Loucy (cell line): Measurements from ENCODE around the gene CACNA1A.
"Not testable (repeated sequence)": the region's sequence is repeated elsewhere in the genome, so short reads cannot be mapped to it uniquely, and the experiment has no call there.

ENCODE experiments used
- H2AFZ ChIP-seq: fragments of 200-600 bp; sonication (generic); 2 replicates; pipeline ENCODE4 v1.6.0; 2016; ENCODE audit warnings: antibody characterized with exemption, mild to moderate bottlenecking, low read length, moderate library complexity
- H3F3A ChIP-seq: fragments of 200-600 bp; 2 replicates; pipeline ENCODE4 v1.6.0; 2016; ENCODE audit warnings: antibody characterized with exemption, low read depth, mild to moderate bottlenecking
- H3K27me3 ChIP-seq: fragments of 200-600 bp; sonication (generic); 2 replicates; pipeline ENCODE4 v1.6.1; 2014; ENCODE audit warnings: low read length, mild to moderate bottlenecking; ENCODE audit not compliant: insufficient read depth, poor library complexity, severe bottlenecking
- H3K36me3 ChIP-seq: fragments of 200-600 bp; sonication (generic); 2 replicates; pipeline ENCODE4 v1.6.1; 2016; ENCODE audit warnings: low read length; ENCODE audit not compliant: insufficient read depth
- H3K4me1 ChIP-seq: fragments of 200-600 bp; sonication (generic); 2 replicates; pipeline ENCODE4 v1.5.1; 2014; ENCODE audit warnings: low read length, mild to moderate bottlenecking; ENCODE audit not compliant: insufficient read depth, poor library complexity, severe bottlenecking
- H3K4me2 ChIP-seq: fragments of 200-600 bp; sonication (generic); 2 replicates; pipeline ENCODE4 v1.6.0; 2014; ENCODE audit warnings: antibody characterized with exemption, low read length, low read depth, mild to moderate bottlenecking; ENCODE audit not compliant: poor library complexity, severe bottlenecking
- H3K4me3 ChIP-seq: fragments of 200-600 bp; sonication (generic); 2 replicates; pipeline ENCODE4 v1.5.1; 2014; ENCODE audit warnings: low read length, mild to moderate bottlenecking, mixed read lengths; ENCODE audit not compliant: poor library complexity, severe bottlenecking
- H3K79me2 ChIP-seq: fragments of 200-600 bp; sonication (generic); 2 replicates; pipeline ENCODE4 v1.6.1; 2014; ENCODE audit warnings: low read length; ENCODE audit not compliant: insufficient read depth
- H3K9ac ChIP-seq: fragments of 200-600 bp; sonication (generic); 2 replicates; pipeline ENCODE4 v1.6.0; 2014; ENCODE audit warnings: mild to moderate bottlenecking, low read depth, low read length, moderate library complexity; ENCODE audit not compliant: poor library complexity, severe bottlenecking
- H3K9me2 ChIP-seq: fragments of 200-600 bp; sonication (generic); replicated peaks from 2 replicates; pipeline ENCODE4 v1.6.1; 2016; ENCODE audit warnings: low read depth, low read length, mixed read lengths
- H3K9me3 ChIP-seq: fragments of 200-600 bp; sonication (generic); 2 replicates; pipeline ENCODE4 v1.6.1; 2014; ENCODE audit warnings: mild to moderate bottlenecking, antibody characterized with exemption, low read length, low read depth; ENCODE audit not compliant: insufficient read depth
- H4K20me1 ChIP-seq: fragments of 200-600 bp; sonication (generic); 2 replicates; pipeline ENCODE4 v1.6.0; 2014; ENCODE audit warnings: antibody characterized with exemption, low read length, mild to moderate bottlenecking; ENCODE audit not compliant: insufficient read depth, poor library complexity, severe bottlenecking
- CTCF ChIP-seq: fragments of 200-600 bp; sonication (generic); conservative IDR thresholded peaks from 2 replicates; pipeline ENCODE4 v1.5.1; 2014; ENCODE audit warnings: mild to moderate bottlenecking, antibody characterized with exemption, low read length
- EZH2phosphoT487 ChIP-seq: fragments of 200-600 bp; IDR thresholded peaks from 2 replicates; pipeline ENCODE4 v1.6.1; 2018; ENCODE audit warnings: antibody characterized with exemption, mild to moderate bottlenecking, moderate library complexity, borderline replicate concordance

CACNA1A gene

GRCh38 chr19:13187419-13187818 is 318.9 kb downstream of the CACNA1A start:
- H3K4me3 ChIP-seq = no peak overlapping the region
- no peaks in the 10 kb centered on the region for H3K36me3 ChIP-seq
- H4K20me1 ChIP-seq = no peaks in the 10 kb centered on the region
- TF ChIP-seq EZH2phosphoT487 (no peak), CTCF (no peak)
- no peaks in the 10 kb centered on the region for H3K9me3 ChIP-seq
- no peaks in the 10 kb centered on the region for H3F3A ChIP-seq
- no peaks in the 10 kb centered on the region for H3K27me3 ChIP-seq
- no peak overlapping the region for H3K4me2 ChIP-seq
- no peaks in the 10 kb centered on the region for H3K9me2 ChIP-seq
- no peak overlapping the region for H2AFZ ChIP-seq
- H3K9ac ChIP-seq = no peak overlapping the region
- H3K4me1 ChIP-seq = peaks cover 3% of the 10 kb centered on the region
- H3K79me2 ChIP-seq = no peaks in the 10 kb centered on the region

GRCh38 chr19:13186688-13187087 is 319.6 kb downstream of the CACNA1A start:
- not testable (repeated sequence) for H3K9ac ChIP-seq, H3K27me3 ChIP-seq, H3K4me2 ChIP-seq, H3K9me3 ChIP-seq, H3K9me2 ChIP-seq, H2AFZ ChIP-seq, H3K36me3 ChIP-seq, H3K79me2 ChIP-seq, H3F3A ChIP-seq, H3K4me3 ChIP-seq, H4K20me1 ChIP-seq, H3K4me1 ChIP-seq

- H3K79me2 ChIP-seq, H2AFZ ChIP-seq, H3F3A ChIP-seq, H3K9me2 ChIP-seq, H3K27me3 ChIP-seq, H3K36me3 ChIP-seq, H3K9me3 ChIP-seq, H3K4me3 ChIP-seq, H3K9ac ChIP-seq, H4K20me1 ChIP-seq, H3K4me2 ChIP-seq: not testable (repeated sequence)
- peaks cover 11% of the 10 kb centered on the region for H3K4me1 ChIP-seq
Observed at GRCh38 chr19:13185763-13186657, 320.3 kb downstream of the CACNA1A start.

GRCh38 chr19:13184926-13185325 is 321.4 kb downstream of the CACNA1A start:
- not testable (repeated sequence) for H3K36me3 ChIP-seq, H3F3A ChIP-seq, H3K9ac ChIP-seq, H3K9me3 ChIP-seq, H3K27me3 ChIP-seq, H2AFZ ChIP-seq, H3K4me3 ChIP-seq, H3K4me2 ChIP-seq, H4K20me1 ChIP-seq, H3K79me2 ChIP-seq, H3K9me2 ChIP-seq
- peaks cover 15% of the 10 kb centered on the region for H3K4me1 ChIP-seq
